ENCODE measurements around the gene TNIK.

Gene TNIK

GRCh38 chr3:171264758-171265157 is 195.4 kb downstream of the TNIK start:
- Mint-ChIP-seq H3K27me3 (no peaks in the 10 kb centered on the region), H3K9me3 (peaks cover 9% of the 10 kb centered on the region), H3K36me3 (peaks cover 4% of the 10 kb centered on the region), H3K27ac (no peak overlapping the region), H3K4me1 (peaks cover 92% of the 10 kb centered on the region), H3K4me3 (no peak overlapping the region)

- H3K27me3 Mint-ChIP-seq: no peaks in the 10 kb centered on the region
- peaks cover 4% of the 10 kb centered on the region for H3K36me3 Mint-ChIP-seq
- peaks cover 7% of the 10 kb centered on the region for H3K9me3 Mint-ChIP-seq
- no peak overlapping the region for H3K4me3 Mint-ChIP-seq
- peaks cover 93% of the 10 kb centered on the region for H3K4me1 Mint-ChIP-seq
- peak overlapping the region; percentile 88 for H3K27ac Mint-ChIP-seq
Measured at GRCh38 chr3:171262431-171262830, 197.8 kb downstream of the TNIK start.

GRCh38 chr3:171261487-171261886 is 198.7 kb downstream of the TNIK start:
- Mint-ChIP-seq H3K9me3 (peaks cover 13% of the 10 kb centered on the region), H3K27me3 (no peaks in the 10 kb centered on the region), H3K4me3 (peak overlapping the region; percentile 43), H3K4me1 (peaks cover 93% of the 10 kb centered on the region), H3K36me3 (peaks cover 4% of the 10 kb centered on the region), H3K27ac (peak overlapping the region; percentile 90)

GRCh38 chr3:171260899-171261298 is 199.3 kb downstream of the TNIK start:
- H3K36me3 Mint-ChIP-seq: peaks cover 4% of the 10 kb centered on the region
- H3K9me3 Mint-ChIP-seq: peaks cover 13% of the 10 kb centered on the region
- peak overlapping the region; percentile 43 for H3K4me3 Mint-ChIP-seq
- peaks cover 93% of the 10 kb centered on the region for H3K4me1 Mint-ChIP-seq
- H3K27ac Mint-ChIP-seq: peak overlapping the region; percentile 90
- no peaks in the 10 kb centered on the region for H3K27me3 Mint-ChIP-seq

- Mint-ChIP-seq H3K36me3 (peaks cover 2% of the 10 kb centered on the region), H3K4me3 (no peak overlapping the region), H3K4me1 (peaks cover 93% of the 10 kb centered on the region), H3K27me3 (no peaks in the 10 kb centered on the region), H3K27ac (peak overlapping the region; percentile 73), H3K9me3 (peaks cover 13% of the 10 kb centered on the region)
Measured at GRCh38 chr3:171260466-171260865, 199.7 kb downstream of the TNIK start.

GRCh38 chr3:171258316-171258715 is 201.9 kb downstream of the TNIK start:
- H3K27me3 Mint-ChIP-seq: no peaks in the 10 kb centered on the region
- peak overlapping the region; percentile 28 for H3K4me3 Mint-ChIP-seq
- peak overlapping the region; percentile 95 for H3K27ac Mint-ChIP-seq
- peaks cover 98% of the 10 kb centered on the region for H3K4me1 Mint-ChIP-seq
- peaks cover 4% of the 10 kb centered on the region for H3K36me3 Mint-ChIP-seq
- peaks cover 13% of the 10 kb centered on the region for H3K9me3 Mint-ChIP-seq

GRCh38 chr3:171257251-171258203 is 202.7 kb downstream of the TNIK start:
- Mint-ChIP-seq H3K27me3 (no peaks in the 10 kb centered on the region), H3K4me1 (peaks cover 95% of the 10 kb centered on the region), H3K36me3 (peaks cover 4% of the 10 kb centered on the region), H3K4me3 (peak overlapping the region; percentile 43), H3K27ac (peak overlapping the region; percentile 95), H3K9me3 (peaks cover 13% of the 10 kb centered on the region)

- Mint-ChIP-seq H3K9me3 (peaks cover 13% of the 10 kb centered on the region), H3K27me3 (no peaks in the 10 kb centered on the region), H3K4me3 (peak overlapping the region; percentile 56), H3K27ac (peak overlapping the region; percentile 95), H3K36me3 (peaks cover 6% of the 10 kb centered on the region), H3K4me1 (peaks cover 96% of the 10 kb centered on the region)
Measured at GRCh38 chr3:171256445-171257250, 203.6 kb downstream of the TNIK start.

- Mint-ChIP-seq H3K9me3 (peaks cover 9% of the 10 kb centered on the region), H3K4me1 (peaks cover 94% of the 10 kb centered on the region), H3K4me3 (peak overlapping the region; percentile 67), H3K36me3 (peaks cover 4% of the 10 kb centered on the region), H3K27ac (peak overlapping the region; percentile 95), H3K27me3 (no peaks in the 10 kb centered on the region)
Measured at GRCh38 chr3:171255236-171255806, 204.9 kb downstream of the TNIK start.

- Mint-ChIP-seq H3K27ac (peak overlapping the region; percentile 97), H3K4me3 (peak overlapping the region; percentile 67), H3K4me1 (peaks cover 94% of the 10 kb centered on the region), H3K36me3 (peaks cover 4% of the 10 kb centered on the region), H3K27me3 (no peaks in the 10 kb centered on the region), H3K9me3 (peaks cover 9% of the 10 kb centered on the region)
Measured at GRCh38 chr3:171254315-171254714, 205.9 kb downstream of the TNIK start.

GRCh38 chr3:171251835-171252234 is 208.4 kb downstream of the TNIK start:
- no peaks in the 10 kb centered on the region for H3K27me3 Mint-ChIP-seq
- H3K36me3 Mint-ChIP-seq: peaks cover 4% of the 10 kb centered on the region
- H3K4me3 Mint-ChIP-seq: peak overlapping the region; percentile 40
- H3K27ac Mint-ChIP-seq: peak overlapping the region; percentile 90
- H3K9me3 Mint-ChIP-seq: no peaks in the 10 kb centered on the region
- H3K4me1 Mint-ChIP-seq: peaks cover 76% of the 10 kb centered on the region

GRCh38 chr3:171250444-171250843 is 209.8 kb downstream of the TNIK start:
- H3K4me1 Mint-ChIP-seq: peaks cover 62% of the 10 kb centered on the region
- peaks cover 4% of the 10 kb centered on the region for H3K36me3 Mint-ChIP-seq
- no peaks in the 10 kb centered on the region for H3K27me3 Mint-ChIP-seq
- no peaks in the 10 kb centered on the region for H3K9me3 Mint-ChIP-seq
- H3K4me3 Mint-ChIP-seq: no peak overlapping the region
- H3K27ac Mint-ChIP-seq: peak overlapping the region; percentile 20

GRCh38 chr3:171249245-171249644 is 211.0 kb downstream of the TNIK start:
- no peak overlapping the region for H3K27ac Mint-ChIP-seq
- H3K4me3 Mint-ChIP-seq: no peak overlapping the region
- H3K4me1 Mint-ChIP-seq: peaks cover 50% of the 10 kb centered on the region
- H3K9me3 Mint-ChIP-seq: no peaks in the 10 kb centered on the region
- H3K27me3 Mint-ChIP-seq: no peaks in the 10 kb centered on the region
- H3K36me3 Mint-ChIP-seq: peaks cover 4% of the 10 kb centered on the region

- H3K27ac Mint-ChIP-seq: no peak overlapping the region
- H3K4me3 Mint-ChIP-seq: no peak overlapping the region
- peaks cover 43% of the 10 kb centered on the region for H3K4me1 Mint-ChIP-seq
- no peaks in the 10 kb centered on the region for H3K27me3 Mint-ChIP-seq
- H3K36me3 Mint-ChIP-seq: peaks cover 3% of the 10 kb centered on the region
- H3K9me3 Mint-ChIP-seq: no peaks in the 10 kb centered on the region
Measured at GRCh38 chr3:171248426-171249111, 211.6 kb downstream of the TNIK start.

Measured in activated naive CD4-positive, alpha-beta T cell treated with anti-CD3 and anti-CD28 coated beads, Interleukin-2, amount 50 U/mL, for 24 hours (primary cell).